Fibroblast of mammary gland (primary cell): ENCODE measurements around the gene THEM4.

Source experiments
- DNase-seq: peaks from one replicate; pipeline ENCODE4 v3.0.0-alpha.2; 2010; ENCODE audit warnings: low read depth
- H3K4me3 ChIP-seq: 2 replicates; pipeline ENCODE4 v1.5.1; 2011; ENCODE audit warnings: low read depth, mild to moderate bottlenecking, low read length, moderate library complexity; ENCODE audit not compliant: control insufficient read depth
- CTCF ChIP-seq: conservative IDR thresholded peaks from 2 replicates; pipeline ENCODE4 v1.5.1; 2011; ENCODE audit warnings: low read depth, low read length, inconsistent platforms; ENCODE audit not compliant: control insufficient read depth, insufficient read depth

The THEM4 gene

GRCh38 chr1:151909167-151910149 lies at the start of gene THEM4:
THEM4 (minus strand) TSS chr1:151909511; CDS start chr1:151909458, 53 bp downstream.
- no peak for TF ChIP-seq CTCF
- H3K4me3 ChIP-seq = peak within 1 kb of the TSS; percentile 90
- peak; percentile 95 for DNase-seq

GRCh38 chr1:151958959-151959358 lies 49.6 kb upstream of the THEM4 start:
- no peak for DNase-seq
- TF ChIP-seq CTCF = no peak
- no peak overlapping the region for H3K4me3 ChIP-seq

- no peak for DNase-seq
Observed at GRCh38 chr1:151956957-151957497, 47.7 kb upstream of the THEM4 start.

GRCh38 chr1:151953409-151954094 lies 44.2 kb upstream of the THEM4 start:
- no peak for TF ChIP-seq CTCF
- DNase-seq = no peak
- H3K4me3 ChIP-seq = no peak overlapping the region

More at GRCh38 chr1:151956957-151957497, 47.7 kb upstream of the THEM4 start:
- no peak for TF ChIP-seq CTCF
- H3K4me3 ChIP-seq = no peak overlapping the region

GRCh38 chr1:151952811-151953210 lies 43.5 kb upstream of the THEM4 start:
- H3K4me3 ChIP-seq = no peak overlapping the region
- no peak for TF ChIP-seq CTCF
- no peak for DNase-seq

GRCh38 chr1:151949371-151950193 lies 40.3 kb upstream of the THEM4 start:
- no peak for TF ChIP-seq CTCF
- no peak overlapping the region for H3K4me3 ChIP-seq
- no peak for DNase-seq
